Panc1 (cell line): ENCODE results near the gene NCAM2.

Experiments used
- CTCF ChIP-seq: fragments of 450-650 bp; IDR thresholded peaks from 2 replicates; pipeline ENCODE4 v1.5.1; 2017; ENCODE audit warnings: mild to moderate bottlenecking
- POLR2AphosphoS5 ChIP-seq: IDR thresholded peaks from 2 replicates; pipeline ENCODE4 v1.6.1; 2012; ENCODE audit warnings: mild to moderate bottlenecking, low read depth, low read length, moderate library complexity
- SIN3A ChIP-seq: IDR thresholded peaks from 2 replicates; pipeline ENCODE4 v1.6.1; 2012; ENCODE audit warnings: low read depth, mild to moderate bottlenecking, low read length, moderate library complexity, borderline replicate concordance; ENCODE audit not compliant: insufficient read depth

GRCh38 chr21:20949884-20950283 is 48.3 kb upstream of the NCAM2 start:
- TF ChIP-seq POLR2AphosphoS5: no peak
- TF ChIP-seq SIN3A: no peak
- no peak for TF ChIP-seq CTCF
